Neuronal stem cell (in vitro differentiated cells): ENCODE data around the gene SMARCC1.

Experiments used
- DNase-seq: peaks from one replicate; pipeline ENCODE4 v3.0.0-alpha.2; 2013; ENCODE audit warnings: low spot score
- H2AFZ ChIP-seq: one replicate; pipeline ENCODE4 v1.6.1; 2013; ENCODE audit warnings: mild to moderate bottlenecking, low read length, inconsistent platforms
- H2AK5ac ChIP-seq: 2 replicates; pipeline ENCODE4 v1.6.1; 2013; ENCODE audit warnings: low read depth, mild to moderate bottlenecking, inconsistent platforms, low read length, moderate library complexity, mixed read lengths
- H2BK120ac ChIP-seq: 2 replicates; pipeline ENCODE4 v1.6.1; 2013; ENCODE audit warnings: low read depth, mild to moderate bottlenecking, inconsistent platforms, low read length, moderate library complexity, mixed read lengths
- H2BK12ac ChIP-seq: one replicate; pipeline ENCODE4 v1.6.1; 2013; ENCODE audit warnings: low read length, inconsistent platforms
- H2BK15ac ChIP-seq: 2 replicates; pipeline ENCODE4 v1.6.1; 2013; ENCODE audit warnings: mild to moderate bottlenecking, low read length, inconsistent platforms, mixed read lengths
- H2BK5ac ChIP-seq: one replicate; pipeline ENCODE4 v1.6.1; 2013; ENCODE audit warnings: inconsistent platforms, mild to moderate bottlenecking, low read length, moderate library complexity
- H3K14ac ChIP-seq: one replicate; pipeline ENCODE4 v1.6.1; 2013; ENCODE audit warnings: low read length, inconsistent platforms
- H3K18ac ChIP-seq: 2 replicates; pipeline ENCODE4 v1.6.1; 2013; ENCODE audit warnings: low read length, inconsistent platforms
- H3K23ac ChIP-seq: 2 replicates; pipeline ENCODE4 v1.6.1; 2013; ENCODE audit warnings: low read depth, mild to moderate bottlenecking, mixed read lengths, low read length, inconsistent platforms; ENCODE audit not compliant: poor library complexity
- H3K27ac ChIP-seq: replicated peaks from 3 replicates; pipeline ENCODE4 v1.5.1; 2013; ENCODE audit warnings: low read length, inconsistent platforms
- H3K27me3 ChIP-seq, 3 experiments: 2 replicates each; pipeline ENCODE4 v1.6.1; 2013; ENCODE audit warnings: low read length in 3 of 3, mild to moderate bottlenecking in 2 of 3, inconsistent platforms in 1 of 3, low read depth in 1 of 3, mixed read lengths in 1 of 3, moderate library complexity in 1 of 3; ENCODE audit not compliant: control insufficient read depth in 3 of 3, insufficient read depth in 3 of 3
- H3K36me3 ChIP-seq, 2 donors: replicated peaks in 1 of 2; 2 replicates each; pipeline ENCODE4 v1.6.1; 2013; ENCODE audit warnings: low read length in 2 of 2; ENCODE audit not compliant: control insufficient read depth in 2 of 2, insufficient read depth in 2 of 2
- H3K4ac ChIP-seq: 2 replicates; pipeline ENCODE4 v1.6.1; 2013; ENCODE audit warnings: inconsistent platforms, mild to moderate bottlenecking, low read length, moderate library complexity
- H3K4me1 ChIP-seq, 2 donors: 1 replicate in 1 of 2; 2 replicates in 1 of 2; pipeline ENCODE4 v1.6.1; 2013; ENCODE audit warnings: low read length in 2 of 2, low read depth in 1 of 2; ENCODE audit not compliant: control insufficient read depth in 2 of 2, insufficient read depth in 1 of 2
- H3K4me2 ChIP-seq: one replicate; pipeline ENCODE4 v1.6.1; 2013; ENCODE audit warnings: mild to moderate bottlenecking, low read length, inconsistent platforms; ENCODE audit not compliant: insufficient read depth, poor library complexity, severe bottlenecking
- H3K4me3 ChIP-seq, 2 donors: 2 replicates each; pipeline ENCODE4 v1.5.1; 2013; ENCODE audit warnings: low read length in 2 of 2, mild to moderate bottlenecking in 2 of 2, inconsistent platforms in 1 of 2, moderate library complexity in 1 of 2
- H3K79me1 ChIP-seq: one replicate; pipeline ENCODE4 v1.6.1; 2013; ENCODE audit warnings: low read depth, mild to moderate bottlenecking, inconsistent platforms, low read length, moderate library complexity
- H3K9ac ChIP-seq: one replicate; pipeline ENCODE4 v1.6.1; 2013; ENCODE audit warnings: mild to moderate bottlenecking, low read depth, low read length, inconsistent platforms; ENCODE audit not compliant: poor library complexity
- H3K9me3 ChIP-seq, 2 donors: replicated peaks in 1 of 2; 2 replicates each; pipeline versions ENCODE3 to v1.6.1; 2013; ENCODE audit warnings: low read length in 2 of 2, mild to moderate bottlenecking in 2 of 2, inconsistent platforms in 1 of 2, low read depth in 1 of 2, mixed read lengths in 1 of 2, moderate library complexity in 1 of 2; ENCODE audit not compliant: control insufficient read depth in 2 of 2, insufficient read depth in 1 of 2
- H4K8ac ChIP-seq: one replicate; pipeline ENCODE4 v1.6.1; 2013; ENCODE audit warnings: low read depth, mild to moderate bottlenecking, inconsistent platforms, low read length, moderate library complexity
- H4K91ac ChIP-seq: one replicate; pipeline ENCODE4 v1.6.1; 2013; ENCODE audit warnings: low read length, low read depth, mild to moderate bottlenecking, inconsistent platforms; ENCODE audit not compliant: poor library complexity
- WGBS, 2 donors: extraction: QIAGEN DNeasy Blood & Tissue Kit; methylation state at CpG; one replicate each; pipeline ENCODE4 v1.1.7; 2013; ENCODE audit warnings: missing lambda C conversion rate in 2 of 2, mixed read lengths in 1 of 2; ENCODE audit not compliant: insufficient read length in 2 of 2, insufficient replicate concordance in 1 of 2; ENCODE audit errors: extremely low coverage in 2 of 2; 5-methylcytosine and 5-hydroxymethylcytosine counted together

Gene SMARCC1

DNA sequence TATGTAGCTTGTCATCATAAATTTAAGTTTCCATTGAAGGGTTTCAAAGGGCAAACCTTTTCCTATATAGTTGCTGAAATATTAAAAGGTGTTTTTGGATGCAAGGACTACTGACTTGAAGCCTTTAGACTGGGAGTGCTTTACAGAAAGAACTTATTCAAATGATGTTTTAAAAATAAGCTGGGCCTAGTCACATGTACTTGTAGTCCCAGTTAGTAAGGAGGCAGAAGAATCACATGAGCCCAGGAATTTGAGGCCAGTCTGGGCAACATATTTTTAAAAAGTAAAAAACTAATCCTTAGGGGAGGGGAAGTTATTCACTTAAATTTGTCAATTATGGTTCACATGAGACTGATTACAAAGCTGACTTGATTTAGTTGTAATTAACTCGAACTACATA, 65.0 kb downstream of the SMARCC1 start:
- H3K4me3 ChIP-seq = no peak overlapping the region
- no peaks in the 10 kb centered on the region for H3K27me3 ChIP-seq
- H2AFZ ChIP-seq = no peak overlapping the region
- H2BK5ac ChIP-seq = no peak overlapping the region
- H4K8ac ChIP-seq = no peak overlapping the region
- H4K91ac ChIP-seq = no peak overlapping the region
- H3K27ac ChIP-seq = no peak overlapping the region
- H2BK15ac ChIP-seq = no peak overlapping the region
- H3K79me1 ChIP-seq = peaks cover 2% of the 10 kb centered on the region
- no peak overlapping the region for H3K4ac ChIP-seq
- WGBS, 2 donors = no CpG with 5 or more reads among the region's 1 CpG
- H3K9ac ChIP-seq = no peak overlapping the region
- H3K36me3 ChIP-seq = peaks cover 20 to 98% of the 10 kb centered on the region in 2 donors
- H3K4me2 ChIP-seq = no peak overlapping the region
- no peaks in the 10 kb centered on the region for H3K4me1 ChIP-seq
- DNase-seq = no peak
- no peak overlapping the region for H2BK12ac ChIP-seq
- H2BK120ac ChIP-seq = no peak overlapping the region
- no peak overlapping the region for H3K14ac ChIP-seq
- no peak overlapping the region for H2AK5ac ChIP-seq
- H3K23ac ChIP-seq = no peak overlapping the region
- H3K18ac ChIP-seq = no peak overlapping the region
- H3K9me3 ChIP-seq = no peaks in the 10 kb centered on the region

GRCh38 chr3:47715928-47716327, 65.8 kb downstream of the SMARCC1 start:
- H2AK5ac ChIP-seq = no peak overlapping the region
- H4K91ac ChIP-seq = no peak overlapping the region
- DNase-seq = no peak
- H3K4me3 ChIP-seq = no peak overlapping the region
- no peak overlapping the region for H3K27ac ChIP-seq
- H2AFZ ChIP-seq = no peak overlapping the region
- H3K23ac ChIP-seq = no peak overlapping the region
- no peaks in the 10 kb centered on the region for H3K27me3 ChIP-seq
- WGBS, 2 donors = no CpG with 5 or more reads among the region's 4 CpGs
- no peak overlapping the region for H3K18ac ChIP-seq
- H3K9me3 ChIP-seq = no peaks in the 10 kb centered on the region
- no peak overlapping the region for H2BK15ac ChIP-seq
- no peak overlapping the region for H3K14ac ChIP-seq
- peaks cover 2% of the 10 kb centered on the region for H3K79me1 ChIP-seq
- peaks cover 24 to 98% of the 10 kb centered on the region in 2 donors for H3K36me3 ChIP-seq
- no peak overlapping the region for H2BK120ac ChIP-seq
- H3K9ac ChIP-seq = no peak overlapping the region
- H3K4me2 ChIP-seq = no peak overlapping the region
- H2BK12ac ChIP-seq = no peak overlapping the region
- no peaks in the 10 kb centered on the region for H3K4me1 ChIP-seq
- H2BK5ac ChIP-seq = no peak overlapping the region
- H3K4ac ChIP-seq = no peak overlapping the region
- H4K8ac ChIP-seq = no peak overlapping the region

DNA sequence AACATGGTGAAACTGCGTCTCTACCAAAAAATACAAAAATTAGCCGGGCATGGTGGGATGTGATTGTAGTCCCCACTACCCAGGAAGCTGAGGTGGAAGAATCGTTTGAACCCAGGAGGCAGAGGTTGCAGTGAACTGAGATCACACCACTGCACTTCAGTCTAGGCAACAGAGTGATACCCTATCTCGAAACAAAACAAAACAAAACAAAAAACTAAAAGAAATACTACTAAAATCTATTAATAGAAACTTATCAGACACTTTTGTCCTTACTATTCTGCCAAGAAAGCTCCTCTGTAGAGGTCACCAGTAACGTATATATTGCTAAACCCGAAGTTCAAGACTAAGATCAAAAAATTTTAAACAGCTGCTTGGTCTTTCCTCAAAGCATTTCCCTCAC, 67.1 kb downstream of the SMARCC1 start:
- no peak for DNase-seq
- Histone ChIP-seq H3K14ac (no peak overlapping the region), H2BK12ac (no peak overlapping the region), H4K91ac (no peak overlapping the region), H3K27ac (no peak overlapping the region), H3K4me1 (no peaks in the 10 kb centered on the region), H2BK15ac (no peak overlapping the region), H3K23ac (no peak overlapping the region), H2AFZ (no peak overlapping the region), H3K18ac (no peak overlapping the region), H4K8ac (no peak overlapping the region), H3K4me3 (no peak overlapping the region), H3K79me1 (peaks cover 2% of the 10 kb centered on the region), H3K36me3 (peaks cover 24 to 98% of the 10 kb centered on the region in 2 donors), H3K9me3 (no peaks in the 10 kb centered on the region), H2AK5ac (no peak overlapping the region), H2BK5ac (no peak overlapping the region), H3K4ac (no peak overlapping the region), H2BK120ac (no peak overlapping the region), H3K9ac (no peak overlapping the region), H3K27me3 (no peaks in the 10 kb centered on the region), H3K4me2 (no peak overlapping the region)
- WGBS, 2 donors = no CpG with 5 or more reads among the region's 6 CpGs

DNA sequence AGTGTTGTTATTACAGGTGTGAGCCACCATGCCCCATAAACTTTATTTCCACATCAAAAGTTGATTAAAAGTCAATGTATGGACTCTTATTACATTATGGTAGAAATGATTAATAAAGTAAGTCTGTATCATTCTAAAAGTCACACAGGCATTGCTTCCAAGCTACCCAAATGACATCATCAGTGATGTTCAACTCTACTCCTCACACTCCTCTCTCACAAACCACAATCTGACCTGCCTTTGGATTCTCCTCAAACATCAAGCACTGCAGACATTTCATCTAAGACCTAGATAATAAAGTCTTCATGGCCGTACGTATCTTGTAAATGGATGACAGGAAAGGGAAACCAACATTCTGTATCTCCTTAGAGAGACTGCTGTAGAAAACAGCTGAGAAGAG, 68.0 kb downstream of the SMARCC1 start:
- H3K4me2 ChIP-seq = no peak overlapping the region
- H2AFZ ChIP-seq = no peak overlapping the region
- H3K4me3 ChIP-seq = no peak overlapping the region
- no peak overlapping the region for H2BK12ac ChIP-seq
- no peak for DNase-seq
- no peaks in the 10 kb centered on the region for H3K27me3 ChIP-seq
- no peak overlapping the region for H3K14ac ChIP-seq
- H2AK5ac ChIP-seq = no peak overlapping the region
- H3K79me1 ChIP-seq = peaks cover 2% of the 10 kb centered on the region
- no peaks in the 10 kb centered on the region for H3K9me3 ChIP-seq
- H3K23ac ChIP-seq = no peak overlapping the region
- no peaks in the 10 kb centered on the region for H3K4me1 ChIP-seq
- H2BK5ac ChIP-seq = no peak overlapping the region
- no peak overlapping the region for H4K91ac ChIP-seq
- no peak overlapping the region for H3K9ac ChIP-seq
- no peak overlapping the region for H3K4ac ChIP-seq
- H3K27ac ChIP-seq = no peak overlapping the region
- H2BK15ac ChIP-seq = no peak overlapping the region
- H2BK120ac ChIP-seq = no peak overlapping the region
- WGBS, 2 donors = no CpG with 5 or more reads among the region's 2 CpGs
- no peak overlapping the region for H3K18ac ChIP-seq
- H4K8ac ChIP-seq = no peak overlapping the region
- peaks cover 27 to 99% of the 10 kb centered on the region in 2 donors for H3K36me3 ChIP-seq
